HG02981 (cell line): ENCODE measurements around the gene MITD1.
"Not testable (repeated sequence)": the region's sequence is repeated elsewhere in the genome, so short reads cannot be mapped to it uniquely, and the experiment has no call there.

Experiments
- ATAC-seq: cut with Tn5 transposase; IDR thresholded peaks from one replicate; pipeline ENCODE4 v1.9.1; 2021; ENCODE audit warnings: mild to moderate bottlenecking, moderate library complexity; ENCODE audit not compliant: unreplicated experiment

MITD1 gene

GRCh38 chr2:99180755-99181623 is at the start of gene MITD1, which contains the start of gene MRPL30:
Gene MITD1, minus strand, starts transcription at chr2:99181058. Its CDS starts 77 bp downstream, at chr2:99180981.
Gene MRPL30, plus strand, starts transcription at chr2:99181184. Its CDS starts 5,020 bp downstream, at chr2:99186204.
- peak; percentile 87 for ATAC-seq

DNA sequence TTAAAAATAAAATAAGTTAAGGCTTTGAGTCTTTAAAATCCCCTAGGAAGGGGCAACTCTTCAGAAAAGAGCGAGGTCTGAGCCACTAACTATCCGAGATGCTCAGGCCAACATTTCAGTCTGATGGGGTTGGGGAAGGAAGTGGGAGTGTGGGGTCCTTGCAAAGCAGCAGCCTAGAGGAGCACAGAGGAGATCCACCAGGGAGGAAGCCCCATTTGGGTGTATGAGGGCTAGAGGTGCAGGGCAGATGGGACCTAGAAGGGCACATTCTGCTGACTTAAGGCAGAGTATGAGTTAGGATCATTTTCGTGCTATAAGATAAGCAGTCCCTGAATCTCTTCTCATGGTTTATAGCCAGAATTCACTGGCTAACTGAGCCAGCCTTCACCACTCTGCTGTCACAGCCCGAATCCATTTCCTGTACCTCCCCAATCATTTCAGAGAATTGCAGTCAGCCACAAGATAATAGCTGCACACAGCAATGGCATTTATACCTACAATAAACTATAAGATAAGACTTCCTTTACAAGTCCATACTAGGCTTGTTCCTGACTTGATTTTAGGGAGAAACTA is 37.2 kb upstream of the MITD1 start:
- no peak for ATAC-seq

- ATAC-seq, result no peak
Measured at GRCh38 chr2:99216096-99216495, 35.2 kb upstream of the MITD1 start.

GRCh38 chr2:99205491-99205890 is 24.6 kb upstream of the MITD1 start:
- ATAC-seq, result no peak

- no peak for ATAC-seq
Measured at GRCh38 chr2:99201959-99202678, 21.3 kb upstream of the MITD1 start.

- ATAC-seq, result no peak
Measured at GRCh38 chr2:99200076-99200800, 19.4 kb upstream of the MITD1 start.

GRCh38 chr2:99198103-99198841 is 17.4 kb upstream of the MITD1 start:
- ATAC-seq, result no peak

DNA sequence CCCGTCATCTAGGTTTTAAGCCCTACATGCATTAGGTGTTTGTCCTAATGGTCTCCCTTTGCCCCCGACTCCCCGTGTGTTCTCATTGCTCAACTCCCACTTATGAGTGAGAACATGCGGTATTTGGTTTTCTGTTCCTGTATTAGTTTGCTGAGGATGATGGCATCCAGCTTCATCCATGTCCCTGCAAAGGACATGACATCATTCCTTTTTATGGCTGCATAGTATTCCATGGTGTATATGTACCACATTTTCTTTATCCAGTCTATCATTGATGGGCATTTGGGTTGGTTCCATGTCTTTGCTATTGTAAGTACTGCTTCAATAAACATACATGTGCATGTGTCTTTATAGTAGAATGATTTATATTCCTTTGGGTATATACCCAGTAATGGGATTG is 11.5 kb upstream of the MITD1 start:
- ATAC-seq, result not testable (repeated sequence)

DNA sequence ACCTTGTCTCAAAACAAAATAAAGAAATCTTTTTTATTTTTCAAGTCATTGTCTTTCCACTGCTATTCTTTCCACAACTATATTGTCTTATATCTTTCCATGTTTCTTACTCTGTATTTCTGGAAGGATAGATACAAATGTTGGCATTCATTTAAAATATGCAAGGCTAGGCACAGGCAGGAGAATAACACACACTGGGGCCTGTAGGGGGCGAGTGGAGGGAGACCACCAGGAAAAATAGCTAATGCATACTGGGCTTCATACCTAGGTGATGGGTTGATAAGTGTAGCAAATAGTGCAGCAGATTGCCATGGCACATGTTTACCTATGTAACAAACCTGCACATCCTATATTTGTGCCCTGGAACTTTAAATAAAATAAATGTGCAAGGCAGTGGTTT is 9.7 kb upstream of the MITD1 start:
- ATAC-seq, result no peak

DNA sequence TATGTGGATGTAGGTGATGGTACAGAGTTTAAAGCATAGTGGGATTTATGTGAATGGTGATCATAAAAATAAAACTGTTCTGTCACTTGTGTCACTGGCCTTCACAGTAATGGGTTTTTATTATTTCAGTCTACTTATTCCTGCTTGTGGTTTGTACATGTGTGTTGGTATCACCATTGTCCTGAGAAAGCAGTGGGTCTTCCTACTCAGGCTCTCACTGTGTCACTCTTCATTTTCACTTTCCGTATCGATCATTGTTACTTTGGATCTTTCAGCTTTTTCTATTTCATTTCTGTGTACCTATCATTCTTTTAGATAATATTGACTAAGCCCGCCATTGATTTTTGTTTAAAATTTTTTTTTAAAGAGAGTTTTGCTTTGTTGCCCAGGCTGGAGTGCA is 7.5 kb upstream of the MITD1 start:
- ATAC-seq, result no peak

GRCh38 chr2:99187011-99187410 is 6.2 kb upstream of the MITD1 start:
- no peak for ATAC-seq

DNA sequence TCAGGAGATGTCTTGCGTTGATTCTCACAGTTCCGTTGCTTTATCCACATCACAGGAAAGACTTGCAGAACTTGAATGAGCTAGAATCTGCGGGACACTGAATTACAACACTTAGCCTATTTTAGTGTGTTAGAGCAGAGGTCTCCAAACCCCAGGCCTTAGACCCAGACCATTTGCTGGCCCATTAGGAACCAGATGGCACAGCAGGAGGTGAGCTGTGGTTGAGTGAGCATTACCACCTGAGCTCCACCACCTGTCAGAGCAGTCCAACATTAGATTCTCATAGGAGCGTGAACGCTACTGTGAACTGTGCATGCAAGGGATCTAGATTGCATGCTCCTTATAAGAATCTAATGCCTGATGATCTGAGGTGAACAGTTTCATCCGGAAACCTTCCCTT is 4.0 kb upstream of the MITD1 start:
- no peak for ATAC-seq

DNA sequence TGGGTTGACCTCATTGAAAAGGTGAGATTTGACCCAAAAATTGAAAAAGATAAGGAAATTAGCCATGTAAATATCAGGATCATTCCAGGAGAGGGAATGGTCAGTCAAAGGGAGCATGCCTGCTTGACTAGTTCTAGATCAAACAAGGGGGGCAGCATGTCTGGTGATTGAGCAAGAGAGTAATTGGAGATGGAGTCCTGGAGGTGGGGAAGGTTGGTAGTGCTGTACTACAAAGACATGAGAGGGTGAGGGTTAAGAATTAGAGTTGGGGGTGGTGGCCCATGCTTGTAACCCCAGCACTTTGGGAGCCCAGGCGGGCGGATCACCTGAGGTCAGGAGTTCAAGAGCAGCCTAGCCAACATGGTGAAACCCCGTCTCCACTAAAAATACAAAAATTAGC is 2.2 kb upstream of the MITD1 start:
- no peak for ATAC-seq

DNA sequence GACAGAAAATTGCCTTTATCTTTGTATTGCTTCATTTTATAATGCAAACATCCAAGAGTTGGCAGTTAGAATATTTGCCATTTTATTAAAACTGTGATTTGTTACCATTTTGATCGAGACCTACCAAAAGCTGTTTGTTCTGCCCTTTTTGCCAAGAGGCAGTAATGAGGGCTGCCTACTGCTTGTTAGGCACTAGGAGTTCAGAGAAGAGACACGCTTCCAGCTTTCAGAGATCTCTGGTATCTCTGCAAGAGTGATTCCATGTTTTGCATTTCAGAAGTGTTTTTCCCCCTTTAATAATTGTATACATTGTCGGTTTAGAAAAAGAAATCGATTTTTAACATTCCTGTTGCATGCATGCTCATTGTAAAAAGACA is 754 bp upstream of the MITD1 start:
- no peak for ATAC-seq

- no peak for ATAC-seq
Measured at GRCh38 chr2:99171377-99172140, 9.3 kb downstream of the MITD1 start.

DNA sequence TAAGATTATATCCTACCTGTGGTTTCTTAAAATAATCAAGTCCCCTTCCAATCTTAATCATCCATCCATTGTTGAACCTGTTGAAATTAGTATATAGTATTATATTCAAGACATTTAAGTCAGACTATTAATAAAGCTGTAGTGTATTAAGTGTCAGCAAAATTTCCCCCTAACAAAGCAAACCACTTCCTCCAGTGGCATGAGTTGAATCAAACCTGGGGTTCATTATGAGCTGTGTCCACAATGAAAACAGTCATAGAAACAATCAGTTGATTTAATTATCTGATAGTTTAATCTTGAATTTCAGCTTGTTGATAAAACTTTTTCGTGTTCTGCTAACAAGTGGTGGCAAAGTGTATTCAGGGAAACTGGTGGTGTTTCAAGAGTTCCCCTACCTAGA is 11.3 kb downstream of the MITD1 start:
- no peak for ATAC-seq

DNA sequence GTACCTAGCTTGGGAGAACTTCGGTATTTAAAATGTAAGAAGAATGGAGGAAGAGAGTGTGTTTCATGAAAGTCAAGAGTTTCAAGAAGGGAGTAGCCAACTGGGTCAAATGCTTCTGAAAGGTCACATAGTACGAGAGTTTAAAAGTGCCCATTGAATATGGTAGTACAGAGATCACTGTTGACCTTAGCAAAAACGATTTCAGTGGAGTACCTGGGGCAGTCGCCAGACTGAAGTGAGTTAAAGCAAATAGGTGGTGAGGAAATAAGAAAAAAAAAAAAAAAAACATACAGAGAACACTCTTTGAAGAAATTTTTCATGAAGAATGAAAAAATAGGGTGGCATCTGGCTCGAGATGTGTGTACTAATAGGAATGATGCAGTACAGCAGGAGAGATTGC is 14.6 kb downstream of the MITD1 start:
- ATAC-seq, result no peak

GRCh38 chr2:99159594-99159993 is 21.3 kb downstream of the MITD1 start:
- ATAC-seq, result no peak

GRCh38 chr2:99158599-99158998 is 22.3 kb downstream of the MITD1 start:
- ATAC-seq, result no peak

- ATAC-seq, result no peak
Measured at GRCh38 chr2:99156891-99157290, 24.0 kb downstream of the MITD1 start.
